ENCODE data around the gene KCNRG.

DNA sequence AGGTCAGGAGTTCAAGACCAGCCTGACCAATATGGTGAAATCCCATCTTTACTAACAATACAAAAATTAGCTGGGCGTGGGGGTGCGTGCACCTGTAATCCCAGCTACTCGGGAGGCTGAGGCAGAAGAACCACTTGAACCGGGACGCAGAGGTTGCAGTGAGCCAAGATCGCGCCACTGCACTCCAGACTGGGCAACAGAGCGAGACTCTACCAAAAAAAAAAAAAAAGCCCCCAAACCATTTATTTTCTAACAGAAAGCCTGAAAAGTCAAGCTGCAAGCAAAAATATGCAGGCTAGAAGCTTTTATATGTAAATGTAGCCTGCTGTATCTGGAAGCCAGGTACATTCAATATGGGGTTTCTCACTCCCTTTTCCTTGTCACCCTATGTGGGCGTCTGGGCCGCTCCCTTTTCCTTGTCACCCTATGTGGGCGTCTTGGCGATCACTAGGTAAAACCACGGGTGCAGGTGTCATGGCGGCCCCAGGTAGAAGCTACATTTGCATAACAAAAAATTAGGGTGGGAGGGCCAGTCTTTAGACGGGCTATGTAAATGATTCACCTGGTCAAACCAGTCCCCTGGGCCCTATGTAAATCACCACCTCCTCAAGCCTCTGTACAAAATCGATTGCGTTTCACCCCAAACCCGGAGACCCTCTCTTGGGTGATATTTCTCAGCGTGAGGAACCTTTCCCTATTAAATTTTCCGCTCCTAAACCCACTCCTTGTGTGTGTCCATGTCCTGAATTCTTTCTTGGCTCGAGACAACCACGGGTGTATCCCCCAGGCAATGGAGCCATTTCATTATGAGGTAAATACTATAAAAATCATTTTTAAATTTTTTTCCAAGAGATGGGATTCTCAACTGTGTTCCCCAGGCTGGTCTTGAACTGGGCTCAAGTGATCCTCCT lies 16.3 kb upstream of the KCNRG start:
- TF ChIP-seq, protein P1, sequence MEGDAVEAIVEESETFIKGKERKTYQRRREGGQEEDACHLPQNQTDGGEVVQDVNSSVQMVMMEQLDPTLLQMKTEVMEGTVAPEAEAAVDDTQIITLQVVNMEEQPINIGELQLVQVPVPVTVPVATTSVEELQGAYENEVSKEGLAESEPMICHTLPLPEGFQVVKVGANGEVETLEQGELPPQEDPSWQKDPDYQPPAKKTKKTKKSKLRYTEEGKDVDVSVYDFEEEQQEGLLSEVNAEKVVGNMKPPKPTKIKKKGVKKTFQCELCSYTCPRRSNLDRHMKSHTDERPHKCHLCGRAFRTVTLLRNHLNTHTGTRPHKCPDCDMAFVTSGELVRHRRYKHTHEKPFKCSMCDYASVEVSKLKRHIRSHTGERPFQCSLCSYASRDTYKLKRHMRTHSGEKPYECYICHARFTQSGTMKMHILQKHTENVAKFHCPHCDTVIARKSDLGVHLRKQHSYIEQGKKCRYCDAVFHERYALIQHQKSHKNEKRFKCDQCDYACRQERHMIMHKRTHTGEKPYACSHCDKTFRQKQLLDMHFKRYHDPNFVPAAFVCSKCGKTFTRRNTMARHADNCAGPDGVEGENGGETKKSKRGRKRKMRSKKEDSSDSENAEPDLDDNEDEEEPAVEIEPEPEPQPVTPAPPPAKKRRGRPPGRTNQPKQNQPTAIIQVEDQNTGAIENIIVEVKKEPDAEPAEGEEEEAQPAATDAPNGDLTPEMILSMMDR (IDR thresholded peaks at IDR 0.05), result no peak
- TF ChIP-seq POLR2AphosphoS5 (IDR thresholded peaks at IDR 0.05) (no peak), POLR2A (IDR thresholded peaks at IDR 0.05) (no peak)

All from breast epithelium (tissue), 3 donors.